CD4-positive, alpha-beta T cell treated with Interleukin-17A for 4 hours (primary cell): ENCODE results near the gene SLC17A2.

Experiments
- DNase-seq: peaks from one replicate; pipeline ENCODE4 v3.0.0-alpha.2; 2020; ENCODE audit warnings: mixed read lengths

SLC17A2 gene

GRCh38 chr6:25882051-25882496 is 48.4 kb downstream of the SLC17A2 start:
- DNase-seq = peak; percentile 61

GRCh38 chr6:25880601-25881000 is 49.9 kb downstream of the SLC17A2 start:
- DNase-seq = no peak

GRCh38 chr6:25878721-25879322 is 51.7 kb downstream of the SLC17A2 start:
- no peak for DNase-seq

- no peak for DNase-seq
Observed at GRCh38 chr6:25875926-25876602, 54.4 kb downstream of the SLC17A2 start.

- no peak for DNase-seq
Observed at GRCh38 chr6:25875563-25875905, 55.0 kb downstream of the SLC17A2 start.

GRCh38 chr6:25874822-25875562 is 55.5 kb downstream of the SLC17A2 start:
- no peak for DNase-seq

GRCh38 chr6:25874118-25874517 is 56.4 kb downstream of the SLC17A2 start, which contains the start of gene SLC17A3:
TSS of gene SLC17A3 (minus strand) at chr6:25874243. CDS start at chr6:25868387, 5,856 bp downstream.
- no peak for DNase-seq

- peak; percentile 3 for DNase-seq
Observed at GRCh38 chr6:25872814-25873213, 57.7 kb downstream of the SLC17A2 start.

- DNase-seq = no peak
Observed at GRCh38 chr6:25869840-25870239, 60.7 kb downstream of the SLC17A2 start.

- DNase-seq = no peak
Observed at GRCh38 chr6:25868436-25869183, 61.9 kb downstream of the SLC17A2 start.

- peak; percentile 16 for DNase-seq
Observed at GRCh38 chr6:25866011-25866410, 64.5 kb downstream of the SLC17A2 start.

GRCh38 chr6:25863360-25863759 is 67.1 kb downstream of the SLC17A2 start:
- DNase-seq = no peak
